Measurements from ENCODE around the gene ABHD17A.

DNA sequence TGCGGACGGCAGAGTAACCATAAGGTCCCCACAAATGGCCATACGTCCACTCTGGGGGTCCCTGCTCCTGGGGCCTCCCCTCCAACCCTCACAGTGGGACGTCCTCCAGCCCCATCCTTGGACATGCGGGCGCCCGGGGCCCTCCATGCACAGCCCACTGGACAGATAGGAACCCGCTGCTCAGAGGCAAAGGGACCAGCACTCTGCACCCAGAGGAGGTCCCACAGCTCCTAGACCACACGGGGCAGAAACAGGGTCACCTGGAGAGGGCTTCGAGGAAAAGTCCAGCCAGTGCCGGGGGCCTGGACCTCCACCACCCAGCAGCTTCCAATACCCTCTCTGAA lies 48.1 kb downstream of the ABHD17A start:
- TF ChIP-seq, protein P1, sequence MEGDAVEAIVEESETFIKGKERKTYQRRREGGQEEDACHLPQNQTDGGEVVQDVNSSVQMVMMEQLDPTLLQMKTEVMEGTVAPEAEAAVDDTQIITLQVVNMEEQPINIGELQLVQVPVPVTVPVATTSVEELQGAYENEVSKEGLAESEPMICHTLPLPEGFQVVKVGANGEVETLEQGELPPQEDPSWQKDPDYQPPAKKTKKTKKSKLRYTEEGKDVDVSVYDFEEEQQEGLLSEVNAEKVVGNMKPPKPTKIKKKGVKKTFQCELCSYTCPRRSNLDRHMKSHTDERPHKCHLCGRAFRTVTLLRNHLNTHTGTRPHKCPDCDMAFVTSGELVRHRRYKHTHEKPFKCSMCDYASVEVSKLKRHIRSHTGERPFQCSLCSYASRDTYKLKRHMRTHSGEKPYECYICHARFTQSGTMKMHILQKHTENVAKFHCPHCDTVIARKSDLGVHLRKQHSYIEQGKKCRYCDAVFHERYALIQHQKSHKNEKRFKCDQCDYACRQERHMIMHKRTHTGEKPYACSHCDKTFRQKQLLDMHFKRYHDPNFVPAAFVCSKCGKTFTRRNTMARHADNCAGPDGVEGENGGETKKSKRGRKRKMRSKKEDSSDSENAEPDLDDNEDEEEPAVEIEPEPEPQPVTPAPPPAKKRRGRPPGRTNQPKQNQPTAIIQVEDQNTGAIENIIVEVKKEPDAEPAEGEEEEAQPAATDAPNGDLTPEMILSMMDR (IDR thresholded peaks at IDR 0.05) = no peak
- TF ChIP-seq POLR2A (IDR thresholded peaks at IDR 0.05) = no peak
